ENCODE data around the gene SYNGR2. TPM values are rescaled to one million over a fixed set of nuclear protein-coding genes. Genes with fewer than 3 reads are reported as not detected.
A peak's percentile ranks its signal among the peaks of the same experiment; 100 is the strongest.

The SYNGR2 gene
- total RNA-seq, 1 donor = 3.3 TPM

GRCh38 chr17:78125976-78126894, 42.1 kb upstream of the SYNGR2 start:
- no peaks in the 10 kb centered on the region for H3K4me1 ChIP-seq (ENCODE audit: insufficient read depth, low read length)
- peaks cover 30% of the 10 kb centered on the region for H3K27me3 ChIP-seq (ENCODE audit: insufficient read depth, low read length)
- H4K20me1 ChIP-seq (ENCODE audit: insufficient read depth, low read length) = no peaks in the 10 kb centered on the region
- no peak overlapping the region for H2AFZ ChIP-seq (ENCODE audit: low read length)
- peak; percentile 85 for DNase-seq (ENCODE audit: insufficient read length, low spot score, missing footprints)
- no peak overlapping the region for H3K4me2 ChIP-seq (ENCODE audit: insufficient read depth, low read length)
- no peak overlapping the region for H3K27ac ChIP-seq (ENCODE audit: low read depth, low read length)
- TF ChIP-seq, protein P1, sequence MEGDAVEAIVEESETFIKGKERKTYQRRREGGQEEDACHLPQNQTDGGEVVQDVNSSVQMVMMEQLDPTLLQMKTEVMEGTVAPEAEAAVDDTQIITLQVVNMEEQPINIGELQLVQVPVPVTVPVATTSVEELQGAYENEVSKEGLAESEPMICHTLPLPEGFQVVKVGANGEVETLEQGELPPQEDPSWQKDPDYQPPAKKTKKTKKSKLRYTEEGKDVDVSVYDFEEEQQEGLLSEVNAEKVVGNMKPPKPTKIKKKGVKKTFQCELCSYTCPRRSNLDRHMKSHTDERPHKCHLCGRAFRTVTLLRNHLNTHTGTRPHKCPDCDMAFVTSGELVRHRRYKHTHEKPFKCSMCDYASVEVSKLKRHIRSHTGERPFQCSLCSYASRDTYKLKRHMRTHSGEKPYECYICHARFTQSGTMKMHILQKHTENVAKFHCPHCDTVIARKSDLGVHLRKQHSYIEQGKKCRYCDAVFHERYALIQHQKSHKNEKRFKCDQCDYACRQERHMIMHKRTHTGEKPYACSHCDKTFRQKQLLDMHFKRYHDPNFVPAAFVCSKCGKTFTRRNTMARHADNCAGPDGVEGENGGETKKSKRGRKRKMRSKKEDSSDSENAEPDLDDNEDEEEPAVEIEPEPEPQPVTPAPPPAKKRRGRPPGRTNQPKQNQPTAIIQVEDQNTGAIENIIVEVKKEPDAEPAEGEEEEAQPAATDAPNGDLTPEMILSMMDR (IDR thresholded peaks at IDR 0.05; ENCODE audit: extremely low read depth, low read depth, low read length) = no peak
- H3K79me2 ChIP-seq (ENCODE audit: insufficient read depth, low read length) = no peaks in the 10 kb centered on the region
- H3K36me3 ChIP-seq (ENCODE audit: insufficient read depth, low read length) = no peaks in the 10 kb centered on the region
- no peaks in the 10 kb centered on the region for H3K9me3 ChIP-seq (ENCODE audit: low read depth, low read length)
- H3K4me3 ChIP-seq (ENCODE audit: insufficient read depth, low read length) = no peak overlapping the region

- no peak overlapping the region for H3K27ac ChIP-seq (ENCODE audit: low read depth, low read length)
- H3K27me3 ChIP-seq (ENCODE audit: insufficient read depth, low read length) = peaks cover 30% of the 10 kb centered on the region
- peak; percentile 85 for DNase-seq (ENCODE audit: insufficient read length, low spot score, missing footprints)
These were observed 41.5 kb upstream of the SYNGR2 start for GRCh38 chr17:78126895-78127238.

DNA sequence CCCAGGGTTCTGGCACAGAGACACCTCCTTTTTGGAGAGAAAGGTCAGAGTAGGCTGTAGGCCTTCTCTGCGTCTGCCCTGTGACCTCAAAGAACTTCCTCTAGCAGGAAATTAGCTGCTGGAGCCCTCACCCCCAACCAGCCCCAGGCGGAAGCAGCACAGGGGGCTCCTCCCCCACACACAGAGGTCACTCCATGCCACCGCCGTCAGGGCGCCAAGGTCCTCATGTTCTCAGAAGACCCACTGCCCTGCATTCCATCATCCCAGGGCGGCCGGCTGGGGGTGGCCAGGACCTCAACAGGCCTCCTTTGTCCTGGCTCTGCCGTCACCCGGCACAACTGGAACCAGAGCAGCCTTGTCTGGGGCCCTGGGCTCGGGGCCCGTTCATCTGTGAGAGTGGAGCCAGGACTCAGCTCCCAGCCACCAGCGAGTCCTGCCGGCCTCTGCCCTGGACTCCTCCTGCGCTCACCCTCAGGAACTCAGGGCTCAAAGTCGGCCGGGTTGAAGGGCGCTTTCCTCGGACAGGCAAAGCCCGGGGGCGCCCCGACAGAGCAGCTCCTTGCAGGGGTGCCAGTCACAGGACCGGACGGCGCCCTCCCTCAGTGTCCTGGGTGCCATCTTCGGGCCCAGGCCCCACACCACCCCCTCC, 41.0 kb upstream of the SYNGR2 start:
- Histone ChIP-seq H3K4me2 (ENCODE audit: insufficient read depth, low read length) (no peak overlapping the region), H3K27ac (ENCODE audit: low read depth, low read length) (no peak overlapping the region), H3K79me2 (ENCODE audit: insufficient read depth, low read length) (no peaks in the 10 kb centered on the region), H2AFZ (ENCODE audit: low read length) (no peak overlapping the region), H3K4me1 (ENCODE audit: insufficient read depth, low read length) (no peaks in the 10 kb centered on the region), H3K9me3 (ENCODE audit: low read depth, low read length) (no peaks in the 10 kb centered on the region), H4K20me1 (ENCODE audit: insufficient read depth, low read length) (no peaks in the 10 kb centered on the region), H3K36me3 (ENCODE audit: insufficient read depth, low read length) (no peaks in the 10 kb centered on the region), H3K27me3 (ENCODE audit: insufficient read depth, low read length) (peaks cover 33% of the 10 kb centered on the region), H3K4me3 (ENCODE audit: insufficient read depth, low read length) (no peak overlapping the region)
- TF ChIP-seq, protein P1 (IDR thresholded peaks at IDR 0.05; ENCODE audit: extremely low read depth, low read depth, low read length) = no peak
- peak; percentile 80 for DNase-seq (ENCODE audit: insufficient read length, low spot score, missing footprints)

More at GRCh38 chr17:78126895-78127238, 41.5 kb upstream of the SYNGR2 start:
- H3K4me3 ChIP-seq (ENCODE audit: insufficient read depth, low read length) = no peak overlapping the region
- no peaks in the 10 kb centered on the region for H3K36me3 ChIP-seq (ENCODE audit: insufficient read depth, low read length)
- no peaks in the 10 kb centered on the region for H4K20me1 ChIP-seq (ENCODE audit: insufficient read depth, low read length)
- no peak overlapping the region for H2AFZ ChIP-seq (ENCODE audit: low read length)
- TF ChIP-seq, protein P1 (IDR thresholded peaks at IDR 0.05; ENCODE audit: extremely low read depth, low read depth, low read length) = no peak
- H3K4me1 ChIP-seq (ENCODE audit: insufficient read depth, low read length) = no peaks in the 10 kb centered on the region
- no peak overlapping the region for H3K4me2 ChIP-seq (ENCODE audit: insufficient read depth, low read length)
- no peaks in the 10 kb centered on the region for H3K9me3 ChIP-seq (ENCODE audit: low read depth, low read length)
- no peaks in the 10 kb centered on the region for H3K79me2 ChIP-seq (ENCODE audit: insufficient read depth, low read length)
